GM23338 (cell line): ENCODE results near the gene FAM174A. TPM values are rescaled to one million over a fixed set of nuclear protein-coding genes. Genes with fewer than 3 reads are reported as not detected.

ENCODE experiments used
- ZNF462 ChIP-seq: fragments of 250-450 bp; sonication (Bioruptor Pico); IDR thresholded peaks from 2 replicates; pipeline ENCODE4 v1.5.0; 2020; ENCODE audit warnings: mild to moderate bottlenecking, moderate library complexity
- polyA plus RNA-seq: library from polyadenylated mRNA; unstranded; fragments of >200 nt; fragmentation: Nextera tagmentation; extraction: Ambion mirVana; gene quantifications from 2 replicates; pipeline ENCODE4 v1.2.1, GENCODE V29; 2016
- total RNA-seq: library from RNA; depleted of rRNA; stranded (reverse); fragments of >200 nt; shearing (Covaris generic); gene quantifications from 2 replicates; pipeline ENCODE4 v1.2.3, GENCODE V29; 2014
- TF ChIP-seq, protein P1 (sequence below): IDR thresholded peaks from one replicate; pipeline ENCODE4 v1.6.1; 2018; ENCODE audit warnings: antibody characterized with exemption; ENCODE audit not compliant: unreplicated experiment

Gene FAM174A
- total and polyA plus RNA-seq, 2 experiments from 2014 or later = 5.6 to 9.5 TPM

- no peak for TF ChIP-seq ZNF462
- TF ChIP-seq, protein P1, sequence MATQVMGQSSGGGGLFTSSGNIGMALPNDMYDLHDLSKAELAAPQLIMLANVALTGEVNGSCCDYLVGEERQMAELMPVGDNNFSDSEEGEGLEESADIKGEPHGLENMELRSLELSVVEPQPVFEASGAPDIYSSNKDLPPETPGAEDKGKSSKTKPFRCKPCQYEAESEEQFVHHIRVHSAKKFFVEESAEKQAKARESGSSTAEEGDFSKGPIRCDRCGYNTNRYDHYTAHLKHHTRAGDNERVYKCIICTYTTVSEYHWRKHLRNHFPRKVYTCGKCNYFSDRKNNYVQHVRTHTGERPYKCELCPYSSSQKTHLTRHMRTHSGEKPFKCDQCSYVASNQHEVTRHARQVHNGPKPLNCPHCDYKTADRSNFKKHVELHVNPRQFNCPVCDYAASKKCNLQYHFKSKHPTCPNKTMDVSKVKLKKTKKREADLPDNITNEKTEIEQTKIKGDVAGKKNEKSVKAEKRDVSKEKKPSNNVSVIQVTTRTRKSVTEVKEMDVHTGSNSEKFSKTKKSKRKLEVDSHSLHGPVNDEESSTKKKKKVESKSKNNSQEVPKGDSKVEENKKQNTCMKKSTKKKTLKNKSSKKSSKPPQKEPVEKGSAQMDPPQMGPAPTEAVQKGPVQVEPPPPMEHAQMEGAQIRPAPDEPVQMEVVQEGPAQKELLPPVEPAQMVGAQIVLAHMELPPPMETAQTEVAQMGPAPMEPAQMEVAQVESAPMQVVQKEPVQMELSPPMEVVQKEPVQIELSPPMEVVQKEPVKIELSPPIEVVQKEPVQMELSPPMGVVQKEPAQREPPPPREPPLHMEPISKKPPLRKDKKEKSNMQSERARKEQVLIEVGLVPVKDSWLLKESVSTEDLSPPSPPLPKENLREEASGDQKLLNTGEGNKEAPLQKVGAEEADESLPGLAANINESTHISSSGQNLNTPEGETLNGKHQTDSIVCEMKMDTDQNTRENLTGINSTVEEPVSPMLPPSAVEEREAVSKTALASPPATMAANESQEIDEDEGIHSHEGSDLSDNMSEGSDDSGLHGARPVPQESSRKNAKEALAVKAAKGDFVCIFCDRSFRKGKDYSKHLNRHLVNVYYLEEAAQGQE = no peak
Observed at GRCh38 chr5:100634937-100635534, 99.9 kb downstream of the FAM174A start (continued).
